22Rv1 (cell line): ENCODE measurements around the gene TMEM17.

Experiments used
- ZFX ChIP-seq: fragments of 450-650 bp; IDR thresholded peaks from 2 replicates; pipeline ENCODE4 v1.6.1; 2017; ENCODE audit warnings: antibody characterized with exemption, borderline replicate concordance
- TF ChIP-seq, protein P1 (sequence below): fragments of 450-650 bp; IDR thresholded peaks from 2 replicates; pipeline ENCODE4 v1.5.1; 2017; ENCODE audit warnings: mild to moderate bottlenecking

- TF ChIP-seq, protein P1, sequence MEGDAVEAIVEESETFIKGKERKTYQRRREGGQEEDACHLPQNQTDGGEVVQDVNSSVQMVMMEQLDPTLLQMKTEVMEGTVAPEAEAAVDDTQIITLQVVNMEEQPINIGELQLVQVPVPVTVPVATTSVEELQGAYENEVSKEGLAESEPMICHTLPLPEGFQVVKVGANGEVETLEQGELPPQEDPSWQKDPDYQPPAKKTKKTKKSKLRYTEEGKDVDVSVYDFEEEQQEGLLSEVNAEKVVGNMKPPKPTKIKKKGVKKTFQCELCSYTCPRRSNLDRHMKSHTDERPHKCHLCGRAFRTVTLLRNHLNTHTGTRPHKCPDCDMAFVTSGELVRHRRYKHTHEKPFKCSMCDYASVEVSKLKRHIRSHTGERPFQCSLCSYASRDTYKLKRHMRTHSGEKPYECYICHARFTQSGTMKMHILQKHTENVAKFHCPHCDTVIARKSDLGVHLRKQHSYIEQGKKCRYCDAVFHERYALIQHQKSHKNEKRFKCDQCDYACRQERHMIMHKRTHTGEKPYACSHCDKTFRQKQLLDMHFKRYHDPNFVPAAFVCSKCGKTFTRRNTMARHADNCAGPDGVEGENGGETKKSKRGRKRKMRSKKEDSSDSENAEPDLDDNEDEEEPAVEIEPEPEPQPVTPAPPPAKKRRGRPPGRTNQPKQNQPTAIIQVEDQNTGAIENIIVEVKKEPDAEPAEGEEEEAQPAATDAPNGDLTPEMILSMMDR: no peak
- no peak for TF ChIP-seq ZFX
Observed at GRCh38 chr2:62477573-62477972, 28.4 kb downstream of the TMEM17 start.
